GM12878 (cell line): Measurements from ENCODE around the gene UTF1. TPM values are rescaled to one million over a fixed set of nuclear protein-coding genes. Genes with fewer than 3 reads are reported as not detected.

ENCODE experiments used
- ATAC-seq: fragments of 200-7000 bp; cut with Tn5 transposase; 3 replicates; pipeline ENCODE4 v1.9.1; 2020; ENCODE audit warnings: mild to moderate bottlenecking, moderate library complexity
- BruUV-seq: library from RNA; stranded (reverse); fragments of 400-500 nt; replicated peaks from 2 replicates; lab custom pipeline; 2021; lab: Mats Ljungman, UMichigan
- CTCF ChIA-PET: fragments of 300-600 bp; sonication (Branson Sonifier 250); formaldehyde crosslinking; extraction: SDS; loops from one replicate; lab custom pipeline; 2021; ENCODE audit warnings: inconsistent platforms; lab: Yijun Ruan, JAX
- POLR2A ChIA-PET: fragments of 350-600 bp; formaldehyde crosslinking; extraction: SDS; loops from one replicate; lab custom pipeline; 2021; ENCODE audit warnings: inconsistent platforms; lab: Charles Lee
- RAD21 ChIA-PET: fragments of 300-600 bp; sonication (Branson Sonifier 250); formaldehyde crosslinking; loops from one replicate; lab custom pipeline; 2023; ENCODE audit warnings: antibody characterized with exemption; ENCODE audit not compliant: unreplicated experiment; lab: Charles Lee
- SMC1A ChIA-PET: fragments of 300-600 bp; sonication (Branson Sonifier 250); formaldehyde crosslinking; loops from one replicate; lab custom pipeline; 2023; ENCODE audit not compliant: unreplicated experiment, uncharacterized antibody; lab: Charles Lee
- DNase-seq: peaks from one replicate; pipeline ENCODE4 v3.0.0-alpha.2; 2011; ENCODE audit warnings: low read depth, low spot score
- FAIRE-seq: peaks from 3 replicates; lab custom pipeline; 2011; peaks lifted over from hg19 to GRCh38; lab: Jason Lieb, UNC
- H2AFZ ChIP-seq: 2 replicates; pipeline ENCODE4 v1.6.0; 2011; ENCODE audit warnings: low read depth, low read length, control low read depth; ENCODE audit not compliant: control insufficient read depth
- H3K27ac ChIP-seq: 2 replicates; pipeline ENCODE4 v1.5.1; 2011; ENCODE audit warnings: control low read depth; ENCODE audit not compliant: control insufficient read depth, insufficient read depth
- H3K27me3 ChIP-seq, 2 experiments: replicated peaks in 1 of 2; 2 replicates each; pipeline versions ENCODE4 v1.6.0 to v1.6.1; 2011; ENCODE audit warnings: low read length in 1 of 2; ENCODE audit not compliant: control insufficient read depth in 2 of 2, insufficient read depth in 2 of 2
- H3K36me3 ChIP-seq, 2 experiments: 2 replicates each; pipeline ENCODE4 v1.5.1; 2011; ENCODE audit warnings: low read length in 1 of 2; ENCODE audit not compliant: control insufficient read depth in 2 of 2, insufficient read depth in 2 of 2
- H3K4me1 ChIP-seq: 2 replicates; pipeline ENCODE4 v1.6.1; 2011; ENCODE audit warnings: mild to moderate bottlenecking, low read length, moderate library complexity, mixed read lengths; ENCODE audit not compliant: control insufficient read depth, insufficient read depth
- H3K4me2 ChIP-seq: 2 replicates; pipeline ENCODE4 v1.6.0; 2011; ENCODE audit warnings: control low read depth; ENCODE audit not compliant: control insufficient read depth, insufficient read depth
- H3K4me3 ChIP-seq: fragments of 200-600 bp; sonication (generic); 2 replicates; pipeline ENCODE4 v1.5.1; 2016
- H3K79me2 ChIP-seq: 2 replicates; pipeline ENCODE4 v1.6.0; 2011; ENCODE audit warnings: low read length; ENCODE audit not compliant: control insufficient read depth, insufficient read depth
- H3K9ac ChIP-seq: 2 replicates; pipeline ENCODE4 v1.8.0; 2011; ENCODE audit warnings: low read length, control low read depth, mixed read lengths; ENCODE audit not compliant: control insufficient read depth, insufficient read depth
- H3K9me3 ChIP-seq: replicated peaks from 3 replicates; pipeline ENCODE4 v1.5.1; 2011; ENCODE audit warnings: mild to moderate bottlenecking, low read length; ENCODE audit not compliant: control insufficient read depth, insufficient read depth
- H4K20me1 ChIP-seq: 2 replicates; pipeline ENCODE4 v1.6.0; 2011; ENCODE audit not compliant: control insufficient read depth, insufficient read depth
- ATF2 ChIP-seq: IDR thresholded peaks from 2 replicates; pipeline ENCODE4 v1.6.1; 2012; ENCODE audit warnings: low read length, inconsistent platforms
- CBX3 ChIP-seq: fragments of 200-600 bp; sonication (generic); IDR thresholded peaks from 2 replicates; pipeline ENCODE4 v1.6.1; 2016; ENCODE audit warnings: low read depth, borderline replicate concordance
- CEBPZ ChIP-seq: fragments of 150-350 bp; IDR thresholded peaks from 2 replicates; pipeline ENCODE4 v1.6.1; 2016; ENCODE audit warnings: low read depth, low read length
- CHD4 ChIP-seq: fragments of 200-600 bp; sonication (generic); IDR thresholded peaks from 2 replicates; pipeline ENCODE4 v1.6.1; 2016; ENCODE audit warnings: mild to moderate bottlenecking
- ELK1 ChIP-seq: IDR thresholded peaks from 2 replicates; pipeline ENCODE4 v1.6.1; 2012; ENCODE audit warnings: low read depth, low read length, improper control_type of control experiment
- MXI1 ChIP-seq: fragments of 150-350 bp; IDR thresholded peaks from 2 replicates; pipeline ENCODE4 v1.6.1; 2011; ENCODE audit warnings: low read depth, mild to moderate bottlenecking, inconsistent platforms, low read length, improper control_type of control experiment
- SMAD1 ChIP-seq: fragments of 450-650 bp; IDR thresholded peaks from 2 replicates; pipeline ENCODE4 v1.6.1; 2018; ENCODE audit warnings: mild to moderate bottlenecking, low read depth; ENCODE audit not compliant: partially characterized antibody
- SP1 ChIP-seq: IDR thresholded peaks from one replicate; pipeline ENCODE4 v1.6.1; 2011; ENCODE audit warnings: low read depth, low read length
- ZBTB33 ChIP-seq: fragments of 450-650 bp; IDR thresholded peaks from 2 replicates; pipeline ENCODE4 v1.6.1; 2017; ENCODE audit warnings: mild to moderate bottlenecking
- ZBTB40 ChIP-seq: fragments of 450-650 bp; IDR thresholded peaks from 2 replicates; pipeline ENCODE4 v1.6.1; 2016; ENCODE audit warnings: mild to moderate bottlenecking, moderate library complexity, borderline replicate concordance
- ZNF217 ChIP-seq: fragments of 450-650 bp; IDR thresholded peaks from 2 replicates; pipeline ENCODE4 v1.6.1; 2017; ENCODE audit warnings: antibody characterized with exemption, mild to moderate bottlenecking
- WGBS: methylation state at CpG from one replicate; pipeline ENCODE4 v1.1.6; 2016; ENCODE audit warnings: low lambda C conversion rate; ENCODE audit not compliant: insufficient replicate concordance, insufficient coverage; ENCODE audit errors: missing lambda C conversion rate; 5-methylcytosine and 5-hydroxymethylcytosine counted together
- in situ Hi-C: fragments of 300-500 bp; cut with MboI; formaldehyde crosslinking; loops from 9 replicates; pipeline ENCODE4 v1.14.3; 2018; ENCODE audit warnings: mixed read lengths
- intact Hi-C: fragments of 100-400 bp; cut with micrococcal nuclease; formaldehyde crosslinking; loops from one replicate; pipeline ENCODE4 v1.14.2; 2022; ENCODE audit not compliant: unreplicated experiment
- polyA plus RNA-seq, 11 experiments: library from polyadenylated mRNA; depleted of rRNA in 4 of 11; unstranded in 6 of 11; stranded (reverse) in 5 of 11; fragments of >200 nt; fragmentation: Nextera tagmentation in 4 of 11; fragmentation: Illumina TruSeq in 1 of 11; extraction: Ambion mirVana in 4 of 11; extraction: Trizol in 1 of 11; gene quantifications; 1 replicate in 1 of 11; 2 replicates in 10 of 11; pipeline versions ENCODE4 v1.2.1 to v1.2.3, GENCODE V29; 2011 to 2016; ENCODE audit warnings: inconsistent platforms in 2 of 11, missing spikeins in 2 of 11, low read depth in 1 of 11
- total RNA-seq, 4 experiments: library from RNA; depleted of rRNA in 3 of 4; stranded (reverse); fragments of >200 nt in 3 of 4; fragmentation: Illumina TruSeq in 1 of 4; extraction: Trizol in 1 of 4; gene quantifications; 2 replicates each; pipeline versions ENCODE4 v1.2.1 to v1.2.3, GENCODE V29; 2013 to 2021

The UTF1 gene
- total and polyA plus RNA-seq, 10 of the 15 experiments (the other 5 are each of a cell fraction or from before 2014, with no cell fraction given) = not detected

GRCh38 chr10:133227256-133227655 is 2.8 kb upstream of the UTF1 start:
- 61% methylated on average over 13 of the region's 21 CpGs for WGBS
- H3K4me1 ChIP-seq = no peaks in the 10 kb centered on the region
- DNase-seq (no peak), ATAC-seq (no peak), FAIRE-seq (no peak)
- SMC1A ChIA-PET = no interaction called here
- H2AFZ ChIP-seq = no peak overlapping the region
- intact Hi-C loops = no loop called here
- no peak overlapping the region for H3K4me3 ChIP-seq
- peaks cover 1 to 3% of the 10 kb centered on the region in 2 experiments; a peak in 2 of 4 replicates for H3K27me3 ChIP-seq
- in situ Hi-C loops = no loop called here
- CTCF ChIA-PET = no interaction called here
- POLR2A ChIA-PET = no interaction called here
- no peak overlapping the region for H3K9ac ChIP-seq
- H4K20me1 ChIP-seq = no peaks in the 10 kb centered on the region
- no peak overlapping the region for H3K27ac ChIP-seq
- H3K36me3 ChIP-seq = no peaks in the 10 kb centered on the region
- RAD21 ChIA-PET = no interaction called here
- H3K79me2 ChIP-seq = no peaks in the 10 kb centered on the region
- no peak overlapping the region for H3K4me2 ChIP-seq
- no peaks in the 10 kb centered on the region for H3K9me3 ChIP-seq
- no TSS peak for BruUV-seq
- TF ChIP-seq ZNF217 (no peak), CBX3 (no peak), SMAD1 (no peak), ZBTB33 (no peak), MXI1 (no peak), CEBPZ (no peak), SP1 (no peak), ATF2 (no peak), CHD4 (no peak), ZBTB40 (no peak), ELK1 (no peak)
